Measurements from ENCODE around the gene ODC1.
"Not testable (repeated sequence)": the region's sequence is repeated elsewhere in the genome, so short reads cannot be mapped to it uniquely, and the experiment has no call there.

DNA sequence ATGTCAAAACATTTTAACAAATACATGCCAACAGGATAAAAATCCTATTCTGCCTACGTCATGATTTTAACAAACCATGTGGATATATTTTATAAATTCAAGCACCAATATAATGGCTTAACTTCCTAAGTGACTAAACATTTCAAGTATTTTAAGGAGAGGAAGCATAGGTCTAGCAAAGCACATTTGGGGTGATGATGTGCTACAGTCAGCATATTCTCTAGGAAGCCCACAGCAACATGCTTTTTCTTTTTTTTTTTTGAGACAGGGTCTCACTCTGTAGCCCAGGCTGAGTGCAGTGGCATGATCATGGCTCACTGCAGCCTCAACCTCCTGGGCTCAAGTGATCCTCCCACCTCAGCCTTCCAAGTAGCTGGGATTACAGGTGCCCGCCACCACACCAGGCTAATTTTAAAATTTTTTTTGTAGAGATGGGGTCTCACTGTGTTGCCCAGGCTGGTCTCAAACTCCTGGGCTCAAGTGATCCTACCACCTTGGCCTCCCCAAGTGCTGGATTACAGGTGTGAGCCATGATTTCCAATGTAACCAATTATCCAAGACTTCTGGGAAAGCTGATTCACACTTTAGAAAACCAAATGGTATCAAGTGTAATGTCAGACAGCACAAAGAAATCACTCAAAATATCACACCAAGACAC is 5.5 kb downstream of the ODC1 start:
- not testable (repeated sequence) for TF ChIP-seq CTCF (IDR thresholded peaks at IDR 0.05; ENCODE audit: low read depth, low read length); POLR2A (IDR thresholded peaks at IDR 0.05; ENCODE audit: extremely low read depth, insufficient read length)

Data from NB4 (cell line).